Hematopoietic multipotent progenitor cell treated with erythropoietin and hydrocortisone succinate and interleukin-3 and kit ligand, for 4 days (in vitro differentiated cells): ENCODE data around the gene CDH8.
A peak's percentile ranks its signal among the peaks of the same experiment; 100 is the strongest.
"Not testable (repeated sequence)": the region's sequence is repeated elsewhere in the genome, so short reads cannot be mapped to it uniquely, and the experiment has no call there.

Source experiments
- DNase-seq: peaks from one replicate; pipeline ENCODE4 v3.0.0-alpha.2; 2015

Gene CDH8

GRCh38 chr16:61929776-61930175, 106.5 kb downstream of the CDH8 start:
- DNase-seq: no peak

- DNase-seq: no peak
Measured at GRCh38 chr16:61926766-61927165, 109.5 kb downstream of the CDH8 start.

GRCh38 chr16:61923629-61924028, 112.6 kb downstream of the CDH8 start:
- DNase-seq: no peak

GRCh38 chr16:61921373-61921772, 114.9 kb downstream of the CDH8 start:
- no peak for DNase-seq

- not testable (repeated sequence) for DNase-seq
Measured at GRCh38 chr16:61917865-61918826, 118.1 kb downstream of the CDH8 start.

GRCh38 chr16:61915569-61915968, 120.7 kb downstream of the CDH8 start:
- no peak for DNase-seq

- DNase-seq: no peak
Measured at GRCh38 chr16:61909074-61909473, 127.2 kb downstream of the CDH8 start.

- DNase-seq: no peak
Measured at GRCh38 chr16:61908426-61908825, 127.8 kb downstream of the CDH8 start.

- no peak for DNase-seq
Measured at GRCh38 chr16:61901689-61902088, 134.5 kb downstream of the CDH8 start.

- DNase-seq: no peak
Measured at GRCh38 chr16:61900482-61900881, 135.8 kb downstream of the CDH8 start.

GRCh38 chr16:61897657-61898056, 138.6 kb downstream of the CDH8 start:
- DNase-seq: no peak

- DNase-seq: no peak
Measured at GRCh38 chr16:61892531-61892930, 143.7 kb downstream of the CDH8 start.

GRCh38 chr16:61891460-61891859, 144.8 kb downstream of the CDH8 start:
- DNase-seq: no peak

- no peak for DNase-seq
Measured at GRCh38 chr16:61890386-61890785, 145.9 kb downstream of the CDH8 start.

- DNase-seq: peak; percentile 79
Measured at GRCh38 chr16:61887903-61888302, 148.3 kb downstream of the CDH8 start.

GRCh38 chr16:61885343-61885742, 150.9 kb downstream of the CDH8 start:
- no peak for DNase-seq

- no peak for DNase-seq
Measured at GRCh38 chr16:61879306-61879705, 156.9 kb downstream of the CDH8 start.

- no peak for DNase-seq
Measured at GRCh38 chr16:61877436-61877835, 158.8 kb downstream of the CDH8 start.

- no peak for DNase-seq
Measured at GRCh38 chr16:61872778-61873119, 163.5 kb downstream of the CDH8 start.

- no peak for DNase-seq
Measured at GRCh38 chr16:61871837-61872777, 164.1 kb downstream of the CDH8 start.

GRCh38 chr16:61862221-61863155, 173.8 kb downstream of the CDH8 start:
- DNase-seq: no peak

- no peak for DNase-seq
Measured at GRCh38 chr16:61858988-61859387, 177.2 kb downstream of the CDH8 start.

- DNase-seq: no peak
Measured at GRCh38 chr16:61842666-61843065, 193.6 kb downstream of the CDH8 start.
